Measurements from ENCODE around the gene ALDH9A1. TPM values are rescaled to one million over a fixed set of nuclear protein-coding genes. Genes with fewer than 3 reads are reported as not detected.

The ALDH9A1 gene
- total and polyA plus RNA-seq, 2 donors (not counting 3 experiments of a cell fraction or from before 2014, with no cell fraction given) = 25.5 to 47.4 TPM

GRCh38 chr1:165633614-165634013, 64.7 kb downstream of the ALDH9A1 start:
- dilution Hi-C loops (cut with MboI; ENCODE audit: extremely low pct_ligation_motif_present, low sequenced_read_pairs) (no loop called here), intact Hi-C loops (cut with micrococcal nuclease) (no loop called here)
- CTCF ChIA-PET = interaction anchor here (0.7 to 1.2 kb wide), 4 partner anchors 14 to 288 kb away, joined by 3 to 4 read pairs (median 3); partner anchors contain the start of gene ALDH9A1
- no TSS peak for BruUV-seq (replicated peaks)
- TF ChIP-seq FOS (IDR thresholded peaks at IDR 0.05; ENCODE audit: borderline replicate concordance, insufficient read depth, low read length) (peak; percentile 41), CTCF (IDR thresholded peaks at IDR 0.05; ENCODE audit: extremely low read depth in 1 of 2, insufficient read depth in 1 of 2, low read depth in 1 of 2, low read length in 2 of 2) (no peak), GATA2 (IDR thresholded peaks at IDR 0.05; ENCODE audit: insufficient read depth, insufficient read length, low read depth, low read length) (no peak), JUN (IDR thresholded peaks at IDR 0.05; ENCODE audit: borderline replicate concordance, insufficient read depth, insufficient read length, low read depth) (no peak), POLR2AphosphoS5 (IDR thresholded peaks at IDR 0.05; ENCODE audit: insufficient read depth, low read depth, low read length) (no peak), EZH2 (IDR thresholded peaks at IDR 0.05; ENCODE audit: borderline replicate concordance, low read depth, low read length, severe bottlenecking) (no peak)
- Histone ChIP-seq H4K20me1 (replicated peaks; ENCODE audit: control insufficient read depth, extremely low read depth, insufficient read depth, low read length) (no peaks in the 10 kb centered on the region), H3K4me1 (ENCODE audit: control insufficient read depth, extremely low read depth, insufficient read depth, low read length) (peaks cover 23% of the 10 kb centered on the region), H3K9me1 (replicated peaks; ENCODE audit: control insufficient read depth, extremely low read depth, insufficient read depth, low read length) (no peaks in the 10 kb centered on the region), H3K79me2 (ENCODE audit: control insufficient read depth, insufficient read depth, low read length) (peaks cover 28% of the 10 kb centered on the region), H3K4me3 (replicated peaks in 1 of 3; ENCODE audit: insufficient read depth in 1 of 3, low read depth in 1 of 3, low read length in 3 of 3) (no peak overlapping the region), H3K9ac (replicated peaks; ENCODE audit: extremely low read depth, insufficient read depth, low read length) (no peak overlapping the region), H3K9me3 (replicated peaks; ENCODE audit: control insufficient read depth, insufficient read depth, low read length) (no peaks in the 10 kb centered on the region), H2AFZ (ENCODE audit: low read depth, low read length) (no peak overlapping the region), H3K27me3 (ENCODE audit: control insufficient read depth in 2 of 2, insufficient read depth in 2 of 2, low read length in 2 of 2) (peaks cover 3 to 9% of the 10 kb centered on the region in 2 experiments), H3K27ac (ENCODE audit: insufficient read depth, low read depth, low read length) (no peak overlapping the region), H3K36me3 (ENCODE audit: control insufficient read depth in 2 of 2, extremely low read depth in 1 of 2, insufficient read depth in 2 of 2, low read length in 2 of 2) (no peaks in the 10 kb centered on the region), H3K4me2 (ENCODE audit: insufficient read depth, low read length) (no peak overlapping the region)
- DNase-seq (ENCODE audit: low read depth, low spot score) (peak; percentile 5), FAIRE-seq (no peak)
- POLR2A ChIA-PET = no interaction called here

Measured in endothelial cell of umbilical vein (primary cell).